Body of pancreas (tissue), 4 donors: ENCODE results near the gene S100A14. TPM values are rescaled to one million over a fixed set of nuclear protein-coding genes. Genes with fewer than 3 reads are reported as not detected.

Experiments used
- ATAC-seq: fragments of 150-250 bp; one replicate; pipeline ENCODE4 v1.9.1; 2016
- DNase-seq, 4 donors: peaks; one replicate each; pipeline ENCODE4 v3.0.0-alpha.2; 2019
- H3K27ac ChIP-seq, 4 donors: fragments of 200-600 bp; sonication (generic); 1 replicate in 3 of 4; 2 replicates in 1 of 4; pipeline versions ENCODE4 v1.5.1 to v1.6.1; 2016 to 2019; ENCODE audit warnings: mild to moderate bottlenecking in 1 of 4, mixed read lengths in 1 of 4, moderate library complexity in 1 of 4
- H3K27me3 ChIP-seq, 2 donors: fragments of 200-600 bp; sonication (generic); one replicate each; pipeline ENCODE4 v1.6.0; 2016; ENCODE audit warnings: mild to moderate bottlenecking in 1 of 2
- H3K36me3 ChIP-seq, 2 donors: fragments of 200-600 bp; sonication (generic); replicated peaks in 1 of 2; 2 replicates each; pipeline ENCODE4 v1.5.1; 2016; ENCODE audit warnings: low read depth in 2 of 2; ENCODE audit not compliant: insufficient read depth in 1 of 2
- H3K4me1 ChIP-seq: fragments of 200-600 bp; sonication (generic); one replicate; pipeline ENCODE4 v1.6.0; 2016
- H3K4me3 ChIP-seq, 2 donors: fragments of 200-600 bp; sonication (generic); 1 replicate in 1 of 2; 2 replicates in 1 of 2; pipeline ENCODE4 v1.5.1; 2016 to 2019
- H3K9me3 ChIP-seq, 3 donors: fragments of 200-600 bp; sonication (generic); 1 replicate in 2 of 3; 2 replicates in 1 of 3; pipeline ENCODE4 v1.5.1; 2016
- POLR2A ChIP-seq, 3 donors: fragments of 450-650 bp; IDR thresholded peaks; one replicate each; pipeline ENCODE4 v1.6.1; 2016; ENCODE audit warnings: antibody characterized with exemption in 3 of 3, mild to moderate bottlenecking in 2 of 3
- WGBS, 2 donors: methylation state at CpG; one replicate each; pipeline ENCODE4 v1.1.5; 2017; 5-methylcytosine and 5-hydroxymethylcytosine counted together
- intact Hi-C: fragments of 100-400 bp; cut with DNase I; formaldehyde crosslinking; loops from one replicate; pipeline ENCODE4 v1.15.1; 2023
- total RNA-seq, 2 donors: library from RNA; depleted of rRNA; stranded (reverse); fragments of >200 nt; gene quantifications; one replicate each; pipeline ENCODE4 v1.1.0, GENCODE V29; 2016
- TF ChIP-seq, protein P1 (sequence below), 7 experiments: fragments of 450-650 bp in 4 of 7; fragments of 200-600 bp in 3 of 7; sonication (generic) in 3 of 7; IDR thresholded peaks; one replicate each; pipeline ENCODE4 v1.5.1; 2016 to 2019; ENCODE audit warnings: antibody characterized with exemption in 7 of 7

S100A14 gene
- total RNA-seq, 2 donors from 2014 or later, result 12.2 to 30.4 TPM

DNA sequence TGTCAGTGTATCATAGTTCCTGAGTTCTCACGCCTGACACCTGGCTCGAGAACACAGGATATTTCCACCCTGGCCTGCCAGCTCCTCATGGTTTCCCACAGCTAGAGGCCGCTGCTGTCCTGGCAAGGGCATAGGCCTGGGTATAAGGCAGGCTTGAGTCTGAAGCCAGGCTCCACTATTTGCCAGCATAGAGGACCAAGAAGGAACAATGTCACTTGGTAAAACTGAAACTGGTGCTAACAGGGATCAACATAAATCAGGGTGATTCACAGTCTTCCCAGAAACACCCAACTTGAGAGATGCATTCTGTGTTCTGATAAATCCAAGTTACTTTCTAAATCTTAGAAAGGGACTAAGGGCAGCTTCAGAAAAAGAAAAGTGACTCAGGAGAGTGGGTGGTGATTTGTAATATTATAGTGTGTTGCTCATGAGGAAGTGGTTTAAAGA, 43.5 kb downstream of the S100A14 start:
- H3K9me3 ChIP-seq, result no peaks in the 10 kb centered on the region
- 0 to 4% methylated on average over 3 of the region's 3 CpGs for WGBS, 2 donors
- DNase-seq (peak; percentile 85 to 93 (median 92)), ATAC-seq (peak; percentile 89)
- H3K4me3 ChIP-seq, result no peak overlapping the region
- TF ChIP-seq, protein P1, sequence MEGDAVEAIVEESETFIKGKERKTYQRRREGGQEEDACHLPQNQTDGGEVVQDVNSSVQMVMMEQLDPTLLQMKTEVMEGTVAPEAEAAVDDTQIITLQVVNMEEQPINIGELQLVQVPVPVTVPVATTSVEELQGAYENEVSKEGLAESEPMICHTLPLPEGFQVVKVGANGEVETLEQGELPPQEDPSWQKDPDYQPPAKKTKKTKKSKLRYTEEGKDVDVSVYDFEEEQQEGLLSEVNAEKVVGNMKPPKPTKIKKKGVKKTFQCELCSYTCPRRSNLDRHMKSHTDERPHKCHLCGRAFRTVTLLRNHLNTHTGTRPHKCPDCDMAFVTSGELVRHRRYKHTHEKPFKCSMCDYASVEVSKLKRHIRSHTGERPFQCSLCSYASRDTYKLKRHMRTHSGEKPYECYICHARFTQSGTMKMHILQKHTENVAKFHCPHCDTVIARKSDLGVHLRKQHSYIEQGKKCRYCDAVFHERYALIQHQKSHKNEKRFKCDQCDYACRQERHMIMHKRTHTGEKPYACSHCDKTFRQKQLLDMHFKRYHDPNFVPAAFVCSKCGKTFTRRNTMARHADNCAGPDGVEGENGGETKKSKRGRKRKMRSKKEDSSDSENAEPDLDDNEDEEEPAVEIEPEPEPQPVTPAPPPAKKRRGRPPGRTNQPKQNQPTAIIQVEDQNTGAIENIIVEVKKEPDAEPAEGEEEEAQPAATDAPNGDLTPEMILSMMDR (IDR thresholded peaks at IDR 0.05), result peak; percentile 84 to 96 (median 93)
- TF ChIP-seq POLR2A (IDR thresholded peaks at IDR 0.05), result no peak
- intact Hi-C loops, result loop anchor here (5.0 kb wide), 1 partner anchor 65 kb away; no protein-coding TSS in a partner anchor
- H3K27ac ChIP-seq, result peak overlapping the region; percentile 4 to 64 (median 41)
- H3K36me3 ChIP-seq, result no peaks in the 10 kb centered on the region
- no peaks in the 10 kb centered on the region for H3K27me3 ChIP-seq
- H3K4me1 ChIP-seq, result peaks cover 20% of the 10 kb centered on the region

DNA sequence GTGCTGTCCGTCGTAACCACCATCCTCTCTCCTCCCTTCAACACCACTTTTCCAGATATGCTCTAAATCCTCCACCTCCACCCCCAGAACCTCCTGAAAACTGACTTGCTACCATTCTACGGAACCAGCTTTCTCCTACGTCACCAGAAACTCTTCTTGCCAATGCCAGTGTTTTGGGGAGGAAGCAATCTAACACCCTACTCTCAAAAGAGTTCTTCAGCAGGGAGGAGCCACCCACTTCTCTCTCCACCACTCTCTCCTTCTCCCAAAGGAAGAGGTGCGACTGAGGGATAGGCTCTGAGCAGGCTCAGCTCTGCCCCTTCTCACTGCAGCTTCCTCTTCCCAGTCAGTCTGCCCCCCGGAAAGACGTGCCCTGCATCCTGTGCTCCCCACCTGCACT, 44.4 kb downstream of the S100A14 start:
- Histone ChIP-seq H3K36me3 (no peaks in the 10 kb centered on the region), H3K27me3 (no peaks in the 10 kb centered on the region), H3K4me1 (peaks cover 27% of the 10 kb centered on the region), H3K4me3 (no peak overlapping the region), H3K27ac (no peak overlapping the region), H3K9me3 (no peaks in the 10 kb centered on the region)
- WGBS, 2 donors, result 57 to 66% methylated on average over 7 of the region's 7 CpGs
- ATAC-seq (no peak), DNase-seq (no peak)
- TF ChIP-seq POLR2A (IDR thresholded peaks at IDR 0.05), result no peak
- TF ChIP-seq, protein P1 (IDR thresholded peaks at IDR 0.05), result no peak
- intact Hi-C loops, result loop anchor here (5.0 kb wide), 1 partner anchor 64 kb away; no protein-coding TSS in a partner anchor

DNA sequence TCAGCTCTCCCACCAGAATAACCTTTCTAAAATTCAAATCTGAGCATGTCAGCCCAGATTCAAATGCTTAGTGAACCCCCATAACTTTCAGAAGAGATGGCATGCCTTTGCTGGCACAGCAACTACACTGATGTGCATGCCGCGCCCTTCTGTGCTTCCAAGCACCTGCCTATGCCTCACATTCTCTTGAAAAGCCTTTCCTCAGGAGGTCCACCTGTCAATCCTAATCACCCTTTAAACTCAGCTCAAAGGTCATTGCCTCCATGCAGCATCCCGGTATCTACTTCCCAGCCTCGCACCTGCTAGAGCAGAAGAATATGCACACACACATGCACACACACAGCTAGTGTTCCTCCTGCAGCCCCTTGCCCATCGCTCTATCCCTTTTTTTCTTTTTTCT, 45.3 kb downstream of the S100A14 start:
- TF ChIP-seq, protein P1 (IDR thresholded peaks at IDR 0.05), result no peak
- no peak for TF ChIP-seq POLR2A (IDR thresholded peaks at IDR 0.05)
- ATAC-seq, result no peak
- Histone ChIP-seq H3K27me3 (no peaks in the 10 kb centered on the region), H3K4me3 (no peak overlapping the region), H3K27ac (no peak overlapping the region), H3K36me3 (no peaks in the 10 kb centered on the region), H3K9me3 (no peaks in the 10 kb centered on the region), H3K4me1 (peaks cover 34% of the 10 kb centered on the region)
- intact Hi-C loops, result loop anchor here (5.0 kb wide), 1 partner anchor 64 kb away; no protein-coding TSS in a partner anchor
- WGBS, 2 donors, result 53 to 65% methylated on average over 5 of the region's 5 CpGs
- no peak for DNase-seq

DNA sequence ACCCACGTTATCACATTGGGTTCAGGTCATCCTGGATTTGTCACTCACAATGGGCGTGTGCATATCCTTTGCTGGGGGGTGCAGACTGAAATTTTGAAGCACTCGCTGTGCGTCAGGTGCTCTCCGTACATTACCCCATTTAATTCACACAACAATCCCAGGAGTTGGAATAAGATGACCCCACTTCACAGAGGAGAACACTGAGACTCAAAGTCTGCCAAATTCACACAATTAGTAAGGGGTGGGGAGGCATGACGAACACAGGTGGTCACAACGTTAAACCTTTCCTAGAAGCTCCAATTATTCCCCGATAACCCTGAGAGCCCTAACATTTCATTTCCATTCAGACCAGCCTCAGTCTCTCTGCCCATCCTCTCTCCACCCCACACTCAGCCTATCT, 46.7 kb downstream of the S100A14 start:
- H3K9me3 ChIP-seq, result no peaks in the 10 kb centered on the region
- 59% methylated on average over 8 of the region's 8 CpGs for WGBS, 2 donors
- no peak overlapping the region for H3K27ac ChIP-seq
- H3K27me3 ChIP-seq, result no peaks in the 10 kb centered on the region
- DNase-seq (no peak), ATAC-seq (no peak)
- TF ChIP-seq POLR2A (IDR thresholded peaks at IDR 0.05), result no peak
- TF ChIP-seq, protein P1 (IDR thresholded peaks at IDR 0.05), result no peak
- H3K4me1 ChIP-seq, result peaks cover 40% of the 10 kb centered on the region
- H3K36me3 ChIP-seq, result no peaks in the 10 kb centered on the region
- intact Hi-C loops, result loop anchor here (5.0 kb wide), 1 partner anchor 42 kb away; no protein-coding TSS in a partner anchor
- H3K4me3 ChIP-seq, result no peak overlapping the region
